Common myeloid progenitor, CD34-positive (primary cell): ENCODE measurements around the gene ALPP.
"Not testable (repeated sequence)": the region's sequence is repeated elsewhere in the genome, so short reads cannot be mapped to it uniquely, and the experiment has no call there.

Source experiments
- CTCF ChIA-PET: fragments of 350-600 bp; sonication (Branson Sonifier 250); formaldehyde crosslinking; loops from one replicate; lab custom pipeline; 2021; ENCODE audit warnings: antibody characterized with exemption; lab: Charles Lee
- POLR2A ChIA-PET: fragments of 350-600 bp; sonication (Branson Sonifier 250); formaldehyde crosslinking; loops from one replicate; lab custom pipeline; 2021; ENCODE audit warnings: antibody characterized with exemption; lab: Charles Lee
- DNase-seq, 3 donors: peaks; one replicate each; pipeline versions ENCODE4 v3.0.0 to v3.0.0-alpha.2; 2013
- H3K27ac ChIP-seq, 2 experiments: 1 replicate in 1 of 2; 2 replicates in 1 of 2; pipeline ENCODE4 v1.7.0; 2013; ENCODE audit warnings: inconsistent platforms in 2 of 2, low read length in 2 of 2, mild to moderate bottlenecking in 2 of 2, low read depth in 1 of 2, moderate library complexity in 1 of 2; ENCODE audit not compliant: severe bottlenecking in 2 of 2, insufficient read depth in 1 of 2, poor library complexity in 1 of 2
- H3K27me3 ChIP-seq, 5 experiments: replicated peaks in 2 of 5; 1 replicate in 3 of 5; 2 replicates in 2 of 5; pipeline versions ENCODE4 v1.6.1 to v1.7.0; 2013; ENCODE audit warnings: low read length in 4 of 5, mild to moderate bottlenecking in 2 of 5, moderate library complexity in 2 of 5, inconsistent platforms in 1 of 5; ENCODE audit not compliant: insufficient read depth in 5 of 5, control insufficient read depth in 4 of 5
- H3K36me3 ChIP-seq, 4 experiments: 1 replicate in 2 of 4; 2 replicates in 2 of 4; pipeline versions ENCODE4 v1.6.1 to v1.7.0; 2013; ENCODE audit warnings: low read length in 3 of 4, control low read depth in 1 of 4, mild to moderate bottlenecking in 1 of 4; ENCODE audit not compliant: control insufficient read depth in 4 of 4, insufficient read depth in 4 of 4
- H3K4me1 ChIP-seq, 4 experiments: 1 replicate in 3 of 4; 2 replicates in 1 of 4; pipeline versions ENCODE4 v1.6.1 to v1.7.1; 2013; ENCODE audit warnings: low read length in 3 of 4, mild to moderate bottlenecking in 3 of 4, control low read depth in 1 of 4, inconsistent platforms in 1 of 4, moderate library complexity in 1 of 4; ENCODE audit not compliant: control insufficient read depth in 4 of 4, insufficient read depth in 4 of 4; ENCODE audit errors: control extremely low read depth in 1 of 4
- H3K4me3 ChIP-seq, 7 experiments: 1 replicate in 4 of 7; 2 replicates in 3 of 7; pipeline versions ENCODE4 v1.5.1 to v1.7.0; 2013; ENCODE audit warnings: mild to moderate bottlenecking in 7 of 7, low read length in 6 of 7, moderate library complexity in 6 of 7, inconsistent platforms in 2 of 7, low read depth in 2 of 7, control low read depth in 1 of 7; ENCODE audit not compliant: insufficient read depth in 4 of 7, control insufficient read depth in 1 of 7; ENCODE audit errors: extremely low read depth in 1 of 7
- H3K9me3 ChIP-seq, 5 experiments: 1 replicate in 4 of 5; 2 replicates in 1 of 5; pipeline versions ENCODE4 v1.6.1 to v1.7.1; 2013; ENCODE audit warnings: low read length in 4 of 5, mild to moderate bottlenecking in 2 of 5, inconsistent platforms in 1 of 5, low read depth in 1 of 5, moderate library complexity in 1 of 5; ENCODE audit not compliant: control insufficient read depth in 4 of 5, insufficient read depth in 2 of 5; ENCODE audit errors: control extremely low read depth in 1 of 5
- WGBS: methylation state at CpG from one replicate; pipeline ENCODE4 v1.1.5; 2013; ENCODE audit not compliant: insufficient coverage; 5-methylcytosine and 5-hydroxymethylcytosine counted together

The ALPP gene

GRCh38 chr2:232376260-232376659 is 2.3 kb upstream of the ALPP start:
- H3K27ac ChIP-seq = no peak overlapping the region
- DNase-seq = no peak
- H3K27me3 ChIP-seq = no peaks in the 10 kb centered on the region
- no peak overlapping the region for H3K4me3 ChIP-seq
- H3K9me3 ChIP-seq = no peaks in the 10 kb centered on the region
- POLR2A ChIA-PET = no interaction called here
- H3K36me3 ChIP-seq = no peaks in the 10 kb centered on the region
- 97% methylated on average over 4 of the region's 4 CpGs for WGBS
- peaks cover 0 to 1% (median under 1%) of the 10 kb centered on the region in 4 experiments for H3K4me1 ChIP-seq
- CTCF ChIA-PET = interaction anchor here (1.3 to 2.1 kb wide), 2 partner anchors 13 to 27 kb away, joined by 4 to 10 read pairs; no protein-coding TSS in a partner anchor

- ChIA-PET POLR2A (interaction anchor here (0.7 kb wide), 1 partner anchor 22 kb away, joined by 3 read pairs; no protein-coding TSS in a partner anchor), CTCF (interaction anchor here (0.9 to 2.1 kb wide), 2 partner anchors 9 to 13 kb away, joined by 4 to 10 read pairs; no protein-coding TSS in a partner anchor)
- 98% methylated on average over 6 of the region's 7 CpGs for WGBS
- H3K27me3 ChIP-seq = no peaks in the 10 kb centered on the region
- H3K4me1 ChIP-seq = peaks cover 0 to 4% (median 1%) of the 10 kb centered on the region in 4 experiments
- H3K36me3 ChIP-seq = no peaks in the 10 kb centered on the region
- H3K27ac ChIP-seq = no peak overlapping the region
- no peak for DNase-seq
- H3K4me3 ChIP-seq = no peak overlapping the region
- no peaks in the 10 kb centered on the region for H3K9me3 ChIP-seq
These were observed 1.8 kb upstream of the ALPP start for GRCh38 chr2:232376713-232377112.

DNA sequence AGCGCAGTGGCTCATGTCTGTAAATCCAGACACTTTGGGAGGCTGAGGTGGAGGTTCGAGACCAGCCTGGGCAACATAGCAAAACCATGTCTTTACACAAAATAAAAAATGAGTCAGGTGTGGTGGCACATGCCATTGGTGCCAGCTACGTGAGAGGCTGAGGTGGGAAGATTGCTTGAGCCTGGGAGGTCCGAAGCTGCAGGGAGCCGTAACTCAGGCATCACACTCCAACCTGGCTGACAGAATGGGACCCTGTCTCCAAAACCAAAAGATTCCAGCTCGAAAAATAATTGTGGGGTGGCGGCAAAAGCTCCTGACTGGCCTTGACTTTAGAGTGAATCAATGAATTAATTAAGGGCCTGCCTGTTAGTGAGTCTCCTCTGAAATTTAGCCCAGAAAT is 1.2 kb upstream of the ALPP start:
- no peaks in the 10 kb centered on the region for H3K36me3 ChIP-seq
- H3K27ac ChIP-seq = no peak overlapping the region
- H3K4me1 ChIP-seq = peaks cover 0 to 6% (median 3%) of the 10 kb centered on the region in 4 experiments
- WGBS = 100% methylated on average over 5 of the region's 7 CpGs
- POLR2A ChIA-PET = interaction anchor here (0.7 kb wide), 1 partner anchor 21 kb away, joined by 3 read pairs; no protein-coding TSS in a partner anchor
- H3K4me3 ChIP-seq = no peak overlapping the region
- H3K27me3 ChIP-seq = peaks cover 0 to 2% (median 0%) of the 10 kb centered on the region in 5 experiments
- no peak for DNase-seq
- CTCF ChIA-PET = interaction anchor here (0.9 to 2.1 kb wide), 4 partner anchors 9 to 49 kb away, joined by 3 to 10 read pairs (median 6); no protein-coding TSS in a partner anchor
- no peaks in the 10 kb centered on the region for H3K9me3 ChIP-seq

GRCh38 chr2:232377841-232378734 is 463 bp upstream of the ALPP start:
- Histone ChIP-seq H3K36me3 (no peaks in the 10 kb centered on the region), H3K4me1 (peaks cover 0 to 6% (median 3%) of the 10 kb centered on the region in 4 experiments), H3K9me3 (no peaks in the 10 kb centered on the region), H3K27me3 (peaks cover 0 to 3% (median 0%) of the 10 kb centered on the region in 5 experiments), H3K4me3 (no peak overlapping the region), H3K27ac (no peak overlapping the region)
- DNase-seq = no peak
- 96% methylated on average over 8 of the region's 17 CpGs for WGBS
- CTCF ChIA-PET = interaction anchor here (0.9 to 2.1 kb wide), 6 partner anchors 9 to 58 kb away, joined by 3 to 10 read pairs (median 4); no protein-coding TSS in a partner anchor
- POLR2A ChIA-PET = no interaction called here

DNA sequence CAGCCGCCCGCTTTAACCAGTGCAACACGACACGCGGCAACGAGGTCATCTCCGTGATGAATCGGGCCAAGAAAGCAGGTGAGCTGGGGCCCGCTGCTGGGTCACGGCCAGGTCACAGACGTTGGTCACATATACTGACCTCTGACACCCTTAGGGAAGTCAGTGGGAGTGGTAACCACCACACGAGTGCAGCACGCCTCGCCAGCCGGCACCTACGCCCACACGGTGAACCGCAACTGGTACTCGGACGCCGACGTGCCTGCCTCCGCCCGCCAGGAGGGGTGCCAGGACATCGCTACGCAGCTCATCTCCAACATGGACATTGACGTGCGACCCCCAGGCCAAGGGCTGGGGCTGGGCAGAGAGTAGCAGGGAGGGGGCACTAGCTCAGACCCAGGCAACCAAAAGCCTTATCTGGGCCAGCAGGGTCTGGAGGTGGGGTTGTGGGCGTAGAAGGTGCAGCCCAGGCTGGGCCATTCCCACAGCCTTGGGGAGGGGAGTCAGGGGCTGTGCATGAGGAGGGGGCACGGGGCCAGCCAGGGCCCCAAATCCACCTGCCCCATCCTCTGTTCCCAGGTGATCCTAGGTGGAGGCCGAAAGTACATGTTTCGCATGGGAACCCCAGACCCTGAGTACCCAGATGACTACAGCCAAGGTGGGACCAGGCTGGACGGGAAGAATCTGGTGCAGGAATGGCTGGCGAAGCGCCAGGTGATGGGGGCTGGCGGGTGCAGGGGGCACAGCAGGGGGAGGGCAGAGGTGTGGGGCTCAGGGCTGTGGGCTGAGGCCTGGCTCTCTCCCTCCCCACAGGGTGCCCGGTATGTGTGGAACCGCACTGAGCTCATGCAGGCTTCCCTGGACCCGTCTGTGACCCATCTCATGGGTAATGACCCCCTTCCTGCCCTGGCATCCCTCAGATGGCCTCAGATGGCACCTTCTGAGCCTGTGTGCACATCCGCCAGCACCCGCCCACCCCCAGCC is 1.3 kb downstream of the ALPP start:
- WGBS = 93% methylated on average over 25 of the region's 41 CpGs
- POLR2A ChIA-PET, H3K36me3 ChIP-seq, H3K27me3 ChIP-seq, H3K4me3 ChIP-seq, H3K9me3 ChIP-seq, DNase-seq, H3K27ac ChIP-seq: not testable (repeated sequence)
- CTCF ChIA-PET = interaction anchor here (1.5 kb wide), 1 partner anchor 10 kb away, joined by 4 read pairs; no protein-coding TSS in a partner anchor
- peaks cover 0 to 12% (median 4%) of the 10 kb centered on the region in 4 experiments for H3K4me1 ChIP-seq

DNA sequence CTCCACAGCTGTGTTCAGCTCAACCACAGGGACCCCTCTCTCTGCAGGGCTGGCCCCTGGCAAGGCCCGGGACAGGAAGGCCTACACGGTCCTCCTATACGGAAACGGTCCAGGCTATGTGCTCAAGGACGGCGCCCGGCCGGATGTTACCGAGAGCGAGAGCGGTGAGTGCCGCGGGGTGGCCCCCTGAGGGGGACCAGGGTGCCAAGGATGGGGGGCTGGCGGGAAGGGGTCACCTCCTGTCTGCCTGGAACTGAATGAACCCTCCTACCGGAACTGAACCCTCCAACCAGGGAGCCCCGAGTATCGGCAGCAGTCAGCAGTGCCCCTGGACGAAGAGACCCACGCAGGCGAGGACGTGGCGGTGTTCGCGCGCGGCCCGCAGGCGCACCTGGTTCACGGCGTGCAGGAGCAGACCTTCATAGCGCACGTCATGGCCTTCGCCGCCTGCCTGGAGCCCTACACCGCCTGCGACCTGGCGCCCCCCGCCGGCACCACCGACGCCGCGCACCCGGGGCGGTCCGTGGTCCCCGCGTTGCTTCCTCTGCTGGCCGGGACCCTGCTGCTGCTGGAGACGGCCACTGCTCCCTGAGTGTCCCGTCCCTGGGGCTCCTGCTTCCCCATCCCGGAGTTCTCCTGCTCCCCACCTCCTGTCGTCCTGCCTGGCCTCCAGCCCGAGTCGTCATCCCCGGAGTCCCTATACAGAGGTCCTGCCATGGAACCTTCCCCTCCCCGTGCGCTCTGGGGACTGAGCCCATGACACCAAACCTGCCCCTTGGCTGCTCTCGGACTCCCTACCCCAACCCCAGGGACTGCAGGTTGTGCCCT is 2.9 kb downstream of the ALPP start:
- WGBS = 13% methylated on average over 41 of the region's 59 CpGs
- CTCF ChIA-PET = interaction anchor here (1.0 kb wide), 1 partner anchor 16 kb away, joined by 3 read pairs; no protein-coding TSS in a partner anchor
- peak in 2 of 3 donors; percentile 45 to 67 for DNase-seq
- H3K4me1 ChIP-seq = peaks cover 0 to 21% (median 10%) of the 10 kb centered on the region in 4 experiments
- peaks cover 0 to 14% (median 0%) of the 10 kb centered on the region in 5 experiments for H3K27me3 ChIP-seq
- H3K4me3 ChIP-seq = peak overlapping the region in 3 of 7 experiments; percentile 26 to 61 (median 45)
- POLR2A ChIA-PET, H3K27ac ChIP-seq, H3K36me3 ChIP-seq, H3K9me3 ChIP-seq: not testable (repeated sequence)
